GM12891 (cell line): ENCODE results near the gene SHANK2.

ENCODE experiments used
- POLR2A ChIP-seq: IDR thresholded peaks from 2 replicates; pipeline ENCODE4 v1.6.1; 2011; ENCODE audit warnings: low read depth, low read length, control low read depth
- POLR2AphosphoS5 ChIP-seq: IDR thresholded peaks from 2 replicates; pipeline ENCODE4 v1.6.1; 2011; ENCODE audit warnings: low read depth, low read length, control low read depth
- POU2F2 ChIP-seq: IDR thresholded peaks from 2 replicates; pipeline ENCODE4 v1.6.1; 2011; ENCODE audit warnings: low read depth, mild to moderate bottlenecking, control low read depth, low read length, moderate library complexity

DNA sequence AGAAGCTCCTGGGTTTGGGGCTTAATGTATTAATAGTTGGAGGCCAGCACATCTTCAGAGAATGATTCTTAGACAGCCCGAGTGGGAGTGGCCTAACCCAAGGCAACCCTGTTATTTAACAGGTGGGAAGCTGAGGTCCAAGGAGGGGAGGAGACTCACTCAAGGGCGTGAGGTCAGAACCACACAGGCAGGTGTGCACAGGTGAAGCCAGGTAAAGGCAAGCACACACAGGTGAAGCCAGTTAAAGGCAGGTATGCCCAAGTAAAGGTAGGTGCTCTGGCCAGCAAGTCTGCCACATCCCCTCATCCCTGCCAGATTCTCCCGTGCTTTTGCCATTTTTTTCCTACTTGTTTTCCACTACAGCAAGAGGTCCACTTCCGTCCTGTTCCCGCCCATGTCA, 2.9 kb upstream of the SHANK2 start:
- TF ChIP-seq POLR2A = no peak
- no peak for TF ChIP-seq POLR2AphosphoS5
- TF ChIP-seq POU2F2 = no peak
